Subcutaneous adipose tissue (tissue), 4 donors: ENCODE measurements around the gene TRIM36. TPM values are rescaled to one million over a fixed set of nuclear protein-coding genes. Genes with fewer than 3 reads are reported as not detected.

Source experiments
- total RNA-seq, 4 donors: library from RNA; depleted of rRNA; stranded (reverse); fragments of >200 nt; gene quantifications; one replicate each; pipeline ENCODE4 v1.1.0, GENCODE V29; 2016
- TF ChIP-seq, protein P1 (sequence below): fragments of 450-650 bp; IDR thresholded peaks from one replicate; pipeline ENCODE4 v1.5.1; 2016; ENCODE audit warnings: low read depth, mild to moderate bottlenecking, control low read depth, antibody characterized with exemption, moderate library complexity

TRIM36 gene, protein sequence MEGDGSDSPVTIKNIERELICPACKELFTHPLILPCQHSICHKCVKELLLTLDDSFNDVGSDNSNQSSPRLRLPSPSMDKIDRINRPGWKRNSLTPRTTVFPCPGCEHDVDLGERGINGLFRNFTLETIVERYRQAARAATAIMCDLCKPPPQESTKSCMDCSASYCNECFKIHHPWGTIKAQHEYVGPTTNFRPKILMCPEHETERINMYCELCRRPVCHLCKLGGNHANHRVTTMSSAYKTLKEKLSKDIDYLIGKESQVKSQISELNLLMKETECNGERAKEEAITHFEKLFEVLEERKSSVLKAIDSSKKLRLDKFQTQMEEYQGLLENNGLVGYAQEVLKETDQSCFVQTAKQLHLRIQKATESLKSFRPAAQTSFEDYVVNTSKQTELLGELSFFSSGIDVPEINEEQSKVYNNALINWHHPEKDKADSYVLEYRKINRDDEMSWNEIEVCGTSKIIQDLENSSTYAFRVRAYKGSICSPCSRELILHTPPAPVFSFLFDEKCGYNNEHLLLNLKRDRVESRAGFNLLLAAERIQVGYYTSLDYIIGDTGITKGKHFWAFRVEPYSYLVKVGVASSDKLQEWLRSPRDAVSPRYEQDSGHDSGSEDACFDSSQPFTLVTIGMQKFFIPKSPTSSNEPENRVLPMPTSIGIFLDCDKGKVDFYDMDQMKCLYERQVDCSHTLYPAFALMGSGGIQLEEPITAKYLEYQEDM
- total RNA-seq: 1 to 10 TPM in 1 of 4 donors, under 1 TPM in 2, not detected in 1; 0.44 to 2.2 (median 0.98) TPM

DNA sequence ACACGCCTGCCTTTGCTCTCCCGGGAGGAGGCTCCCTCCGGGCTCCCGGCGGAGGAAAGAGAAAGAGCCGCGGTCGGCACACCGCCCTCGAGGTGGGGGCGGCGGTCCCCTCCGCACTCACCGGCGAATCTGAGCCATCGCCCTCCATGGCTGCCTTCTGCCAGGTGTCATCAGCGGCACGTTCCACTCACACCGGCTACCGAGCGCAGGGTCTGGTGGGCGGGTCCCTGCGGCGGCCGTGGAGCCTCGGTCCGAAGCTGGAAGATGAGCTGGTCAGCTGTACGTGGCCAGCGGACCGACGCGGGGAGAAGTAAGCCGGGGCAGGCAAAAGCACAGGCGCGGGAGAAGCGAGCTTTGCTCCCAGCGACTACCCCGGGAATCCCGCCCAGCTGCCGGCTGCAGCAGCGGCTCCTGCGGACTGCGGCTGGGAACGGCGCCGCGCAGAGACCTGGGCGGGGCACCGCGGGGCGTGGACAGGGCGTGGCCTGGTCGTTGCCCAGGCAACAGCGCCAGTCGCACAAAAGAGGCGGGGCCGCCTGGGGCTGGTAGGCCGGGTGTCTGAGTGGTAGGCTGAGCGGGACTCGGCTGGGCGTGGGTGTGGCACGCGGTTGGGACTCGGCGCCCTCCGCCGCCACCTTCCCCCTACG lies at the start of gene TRIM36:
TSS of gene TRIM36 (minus strand) at position 422 of the 647 bp plus-strand sequence. CDS start at position 148, 274 bp downstream.
- TF ChIP-seq, protein P1, sequence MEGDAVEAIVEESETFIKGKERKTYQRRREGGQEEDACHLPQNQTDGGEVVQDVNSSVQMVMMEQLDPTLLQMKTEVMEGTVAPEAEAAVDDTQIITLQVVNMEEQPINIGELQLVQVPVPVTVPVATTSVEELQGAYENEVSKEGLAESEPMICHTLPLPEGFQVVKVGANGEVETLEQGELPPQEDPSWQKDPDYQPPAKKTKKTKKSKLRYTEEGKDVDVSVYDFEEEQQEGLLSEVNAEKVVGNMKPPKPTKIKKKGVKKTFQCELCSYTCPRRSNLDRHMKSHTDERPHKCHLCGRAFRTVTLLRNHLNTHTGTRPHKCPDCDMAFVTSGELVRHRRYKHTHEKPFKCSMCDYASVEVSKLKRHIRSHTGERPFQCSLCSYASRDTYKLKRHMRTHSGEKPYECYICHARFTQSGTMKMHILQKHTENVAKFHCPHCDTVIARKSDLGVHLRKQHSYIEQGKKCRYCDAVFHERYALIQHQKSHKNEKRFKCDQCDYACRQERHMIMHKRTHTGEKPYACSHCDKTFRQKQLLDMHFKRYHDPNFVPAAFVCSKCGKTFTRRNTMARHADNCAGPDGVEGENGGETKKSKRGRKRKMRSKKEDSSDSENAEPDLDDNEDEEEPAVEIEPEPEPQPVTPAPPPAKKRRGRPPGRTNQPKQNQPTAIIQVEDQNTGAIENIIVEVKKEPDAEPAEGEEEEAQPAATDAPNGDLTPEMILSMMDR: no peak

DNA sequence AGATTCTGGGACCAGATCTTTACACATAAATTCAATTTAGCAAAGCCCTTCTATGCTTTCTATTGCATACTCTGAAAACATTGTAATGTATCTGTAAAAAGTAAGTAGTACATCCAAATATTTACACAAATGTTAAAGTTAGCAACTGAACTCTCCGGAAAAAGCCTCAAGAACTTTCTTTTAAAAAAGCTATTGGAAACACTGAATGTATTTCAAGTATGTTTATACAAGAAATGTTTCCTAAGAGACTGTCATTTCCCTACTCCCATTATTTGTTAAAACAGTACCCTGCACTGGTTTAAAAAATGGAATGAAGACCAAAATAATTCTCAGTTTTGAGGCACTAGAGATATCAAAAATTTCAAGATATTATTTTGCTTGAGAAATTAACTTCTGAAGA lies 44.8 kb upstream of the TRIM36 start:
- TF ChIP-seq, protein P1: no peak

DNA sequence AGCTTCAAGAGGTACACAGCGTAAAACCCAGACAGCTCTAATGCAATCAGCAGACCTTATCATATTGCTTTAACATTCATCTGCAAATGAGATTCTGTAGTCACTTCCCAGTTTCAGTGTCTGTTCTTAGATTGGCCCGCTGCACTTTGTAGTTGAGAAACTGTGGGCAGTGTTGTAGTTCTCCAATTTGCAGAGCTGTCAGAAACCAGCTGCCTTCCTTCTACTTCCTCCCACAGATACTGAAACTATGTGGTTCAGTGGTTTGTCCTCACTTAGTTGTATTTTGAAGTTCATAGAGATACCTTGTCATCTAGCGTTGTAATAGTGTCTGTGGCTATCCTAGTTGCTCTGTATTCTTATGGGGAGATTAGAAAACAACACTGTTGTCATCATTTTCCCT lies 39.6 kb upstream of the TRIM36 start:
- TF ChIP-seq, protein P1: no peak

DNA sequence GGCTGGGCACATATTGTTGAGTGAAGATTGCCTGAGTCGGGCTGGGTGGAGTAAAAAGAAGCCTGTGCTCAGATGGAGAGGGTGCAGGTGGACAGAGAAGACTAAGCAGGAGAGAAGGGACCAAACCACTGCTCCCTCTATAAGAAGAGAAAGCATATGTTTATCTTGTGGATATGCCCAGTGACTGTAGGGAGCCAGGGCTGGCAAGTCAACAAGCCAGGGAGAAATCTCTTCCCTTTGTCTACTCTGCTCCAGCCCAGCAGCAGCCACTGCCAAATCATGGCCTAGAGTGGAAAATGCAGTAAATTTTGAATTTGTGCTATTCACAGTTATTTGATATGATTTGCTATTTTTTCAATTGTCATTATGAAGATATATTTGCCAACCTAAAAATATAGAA lies 33.2 kb upstream of the TRIM36 start:
- TF ChIP-seq, protein P1: no peak

DNA sequence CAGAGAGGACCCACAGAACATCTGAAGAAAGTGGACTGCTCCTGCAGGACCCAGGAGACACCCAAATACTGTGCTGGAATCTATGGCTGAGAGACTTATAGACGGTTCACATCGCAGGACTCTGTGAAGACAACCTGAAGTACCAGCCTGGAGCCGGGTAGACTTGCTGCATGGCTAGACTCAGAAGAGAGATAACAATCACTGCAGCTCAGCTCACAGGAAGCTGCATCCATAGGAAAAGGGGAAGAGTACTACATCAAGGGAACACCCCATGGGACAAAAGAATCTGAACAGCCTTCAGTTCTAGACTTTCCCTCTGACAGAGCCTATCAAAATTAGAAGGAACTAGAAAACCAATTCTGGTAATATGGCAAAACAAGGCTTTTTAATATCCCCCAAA lies 26.5 kb upstream of the TRIM36 start:
- TF ChIP-seq, protein P1: no peak

DNA sequence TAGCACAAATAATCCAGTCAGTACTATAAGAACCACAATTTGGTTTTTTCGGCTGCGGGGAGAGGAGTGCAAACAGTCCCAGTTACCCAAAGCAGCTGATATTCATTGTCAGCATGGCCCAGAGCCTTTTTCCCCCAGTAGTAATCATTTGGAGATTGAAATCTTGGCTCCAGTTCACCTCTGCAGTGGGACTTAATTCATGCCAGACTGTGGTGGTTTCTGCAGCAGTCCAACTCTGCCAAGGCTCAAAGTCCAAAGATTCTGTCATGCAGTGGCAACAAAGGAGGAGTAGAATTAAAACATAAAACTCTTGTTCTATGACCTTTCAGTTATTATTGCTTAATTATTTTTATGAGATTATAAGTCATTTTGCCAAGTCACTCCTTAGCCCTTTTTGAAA lies 25.0 kb upstream of the TRIM36 start:
- TF ChIP-seq, protein P1: no peak

DNA sequence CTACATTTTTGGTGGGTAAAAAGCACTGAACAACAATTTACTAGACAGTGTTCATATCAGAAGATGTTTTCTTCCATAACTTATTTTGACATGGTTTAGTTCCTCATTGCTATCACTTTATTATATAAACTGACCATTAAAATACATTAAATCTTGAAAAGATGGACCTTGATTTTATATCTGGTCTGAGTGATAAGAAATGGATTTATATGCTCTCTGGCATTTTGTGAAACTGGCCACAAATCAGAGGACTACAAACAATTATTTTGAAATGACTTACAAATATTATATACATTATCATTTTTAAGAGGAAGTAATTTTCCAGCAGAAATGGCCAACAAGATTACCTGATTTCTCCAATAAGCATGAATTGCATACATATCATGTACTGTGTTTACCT lies 23.6 kb upstream of the TRIM36 start:
- TF ChIP-seq, protein P1: no peak
